ENCODE measurements around the gene WFIKKN2.

DNA sequence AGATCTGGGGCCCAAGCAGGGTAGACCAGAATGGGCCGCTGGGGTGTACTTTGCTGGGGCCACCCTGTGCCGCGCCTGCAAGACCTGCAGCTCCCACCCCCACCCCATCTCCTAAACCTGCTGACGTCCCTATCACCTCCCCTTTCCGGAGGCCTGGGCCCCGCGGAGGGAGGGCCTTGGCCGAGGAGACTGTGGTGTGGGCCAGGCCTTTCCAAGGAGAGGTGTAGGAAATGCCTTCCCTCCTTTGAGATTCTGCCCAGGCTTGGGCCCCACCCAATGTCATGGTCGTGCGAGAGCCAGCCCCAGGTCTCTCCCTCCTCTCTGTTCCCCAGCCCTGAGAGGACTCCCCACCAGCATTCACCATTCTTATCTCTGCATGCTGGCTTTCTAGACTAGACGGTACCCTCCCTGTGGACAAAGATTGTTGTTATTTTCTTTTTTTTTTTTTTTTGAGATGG lies 3.9 kb upstream of the WFIKKN2 start:
- TF ChIP-seq SIN3A (conservative IDR thresholded peaks at IDR 0.05 in 1 of 2, IDR thresholded peaks at IDR 0.05 in 1 of 2; ENCODE audit: low read depth in 1 of 2, low read length in 2 of 2), result no peak
- TF ChIP-seq, protein P1, sequence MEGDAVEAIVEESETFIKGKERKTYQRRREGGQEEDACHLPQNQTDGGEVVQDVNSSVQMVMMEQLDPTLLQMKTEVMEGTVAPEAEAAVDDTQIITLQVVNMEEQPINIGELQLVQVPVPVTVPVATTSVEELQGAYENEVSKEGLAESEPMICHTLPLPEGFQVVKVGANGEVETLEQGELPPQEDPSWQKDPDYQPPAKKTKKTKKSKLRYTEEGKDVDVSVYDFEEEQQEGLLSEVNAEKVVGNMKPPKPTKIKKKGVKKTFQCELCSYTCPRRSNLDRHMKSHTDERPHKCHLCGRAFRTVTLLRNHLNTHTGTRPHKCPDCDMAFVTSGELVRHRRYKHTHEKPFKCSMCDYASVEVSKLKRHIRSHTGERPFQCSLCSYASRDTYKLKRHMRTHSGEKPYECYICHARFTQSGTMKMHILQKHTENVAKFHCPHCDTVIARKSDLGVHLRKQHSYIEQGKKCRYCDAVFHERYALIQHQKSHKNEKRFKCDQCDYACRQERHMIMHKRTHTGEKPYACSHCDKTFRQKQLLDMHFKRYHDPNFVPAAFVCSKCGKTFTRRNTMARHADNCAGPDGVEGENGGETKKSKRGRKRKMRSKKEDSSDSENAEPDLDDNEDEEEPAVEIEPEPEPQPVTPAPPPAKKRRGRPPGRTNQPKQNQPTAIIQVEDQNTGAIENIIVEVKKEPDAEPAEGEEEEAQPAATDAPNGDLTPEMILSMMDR (IDR thresholded peaks at IDR 0.05; ENCODE audit: control extremely low read depth in 1 of 3, insufficient read depth in 1 of 3, low read depth in 1 of 3, low read length in 3 of 3), result no peak
- TF ChIP-seq TEAD4 (IDR thresholded peaks at IDR 0.05; ENCODE audit: low read depth, low read length), result no peak
- TF ChIP-seq POLR2AphosphoS5 (IDR thresholded peaks at IDR 0.05; ENCODE audit: low read depth, low read length), result no peak
- no peak for TF ChIP-seq POLR2A (IDR thresholded peaks at IDR 0.05; ENCODE audit: control extremely low read depth in 1 of 2, low read depth in 2 of 2, low read length in 2 of 2)
- TF ChIP-seq EZH2 (IDR thresholded peaks at IDR 0.05; ENCODE audit: low read depth, low read length, severe bottlenecking), result no peak
- no peak for TF ChIP-seq HDAC2 (IDR thresholded peaks at IDR 0.05; ENCODE audit: borderline replicate concordance in 1 of 2, low read depth in 2 of 2, low read length in 2 of 2)
- TF ChIP-seq EP300 (IDR thresholded peaks at IDR 0.05; ENCODE audit: borderline replicate concordance in 1 of 2, low read depth in 2 of 2, low read length in 2 of 2), result no peak
- TF ChIP-seq YY1 (IDR thresholded peaks at IDR 0.05; ENCODE audit: low read depth, low read length), result no peak
- no peak for TF ChIP-seq SP1 (IDR thresholded peaks at IDR 0.05; ENCODE audit: low read depth, low read length)
- TF ChIP-seq, protein P2, sequence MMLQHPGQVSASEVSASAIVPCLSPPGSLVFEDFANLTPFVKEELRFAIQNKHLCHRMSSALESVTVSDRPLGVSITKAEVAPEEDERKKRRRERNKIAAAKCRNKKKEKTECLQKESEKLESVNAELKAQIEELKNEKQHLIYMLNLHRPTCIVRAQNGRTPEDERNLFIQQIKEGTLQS (IDR thresholded peaks at IDR 0.05; ENCODE audit: insufficient read depth, low read depth, low read length), result no peak
- TF ChIP-seq, protein P3, sequence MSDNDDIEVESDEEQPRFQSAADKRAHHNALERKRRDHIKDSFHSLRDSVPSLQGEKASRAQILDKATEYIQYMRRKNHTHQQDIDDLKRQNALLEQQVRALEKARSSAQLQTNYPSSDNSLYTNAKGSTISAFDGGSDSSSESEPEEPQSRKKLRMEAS (IDR thresholded peaks at IDR 0.05), result no peak
- TF ChIP-seq CEBPB (IDR thresholded peaks at IDR 0.05; ENCODE audit: low read depth, low read length), result no peak
- TF ChIP-seq RFX5 (IDR thresholded peaks at IDR 0.05; ENCODE audit: borderline replicate concordance, low read depth, low read length), result no peak

Measured in H1 (cell line).